Right lobe of liver (tissue), 6 donors: ENCODE data around the gene SLC6A8. TPM values are rescaled to one million over a fixed set of nuclear protein-coding genes. Genes with fewer than 3 reads are reported as not detected.

Experiments used
- ATAC-seq, 4 donors: fragments of 200-7000 bp; cut with Tn5 transposase; one replicate each; pipeline ENCODE4 v1.9.1; 2020; ENCODE audit warnings: mild to moderate bottlenecking in 4 of 4, moderate library complexity in 4 of 4
- DNase-seq, 3 donors: peaks; one replicate each; pipeline ENCODE4 v3.0.0-alpha.2; 2020
- H3K27ac ChIP-seq, 3 donors: fragments of 200-600 bp; one replicate each; pipeline ENCODE4 v1.8.0; 2022
- H3K27me3 ChIP-seq, 2 donors: fragments of 200-600 bp; one replicate each; pipeline ENCODE4 v1.8.0; 2022
- H3K36me3 ChIP-seq, 4 donors: fragments of 200-600 bp; sonication (generic) in 1 of 4; one replicate each; pipeline versions ENCODE4 v1.5.1 to v1.8.0; 2017 to 2022; ENCODE audit warnings: control low read depth in 1 of 4
- H3K4me1 ChIP-seq, 4 donors: fragments of 200-600 bp; sonication (generic) in 1 of 4; one replicate each; pipeline versions ENCODE4 v1.5.1 to v1.8.0; 2017 to 2022; ENCODE audit warnings: control low read depth in 1 of 4
- H3K4me3 ChIP-seq, 3 donors: fragments of 200-600 bp; one replicate each; pipeline ENCODE4 v1.8.0; 2022
- H3K9me3 ChIP-seq, 4 donors: fragments of 200-600 bp; sonication (generic) in 1 of 4; one replicate each; pipeline versions ENCODE4 v1.5.1 to v1.8.0; 2017 to 2022; ENCODE audit warnings: control low read depth in 1 of 4
- POLR2A ChIP-seq: fragments of 450-650 bp; IDR thresholded peaks from one replicate; pipeline ENCODE4 v1.6.1; 2017; ENCODE audit warnings: antibody characterized with exemption, mild to moderate bottlenecking
- WGBS: methylation state at CpG from one replicate; pipeline ENCODE4 v1.1.6; 2018; ENCODE audit warnings: low coverage, low lambda C conversion rate; ENCODE audit not compliant: insufficient coverage; ENCODE audit errors: missing lambda C conversion rate; 5-methylcytosine and 5-hydroxymethylcytosine counted together
- intact Hi-C, 2 donors: fragments of 100-400 bp; cut with DNase I; formaldehyde crosslinking; loops; one replicate each; pipeline versions ENCODE4 v1.11.2 to v1.14.1; 2022
- total RNA-seq, 6 experiments: library from RNA; depleted of rRNA in 2 of 6; stranded (reverse); fragments of >200 nt in 2 of 6; fragmentation: NEBNext Ultra II Directional in 3 of 6; extraction: Animal tissue kit (Norgen Biotek cat#: 25700) in 3 of 6; gene quantifications; one replicate each; pipeline versions ENCODE4 v1.1.0 to v1.2.4, GENCODE V29; 2016 to 2023
- TF ChIP-seq, protein P1 (sequence below), 4 donors: fragments of 200-600 bp in 3 of 4; fragments of 450-650 bp in 1 of 4; IDR thresholded peaks; one replicate each; pipeline versions ENCODE4 v1.5.1 to v1.8.0; 2016 to 2022; ENCODE audit warnings: antibody characterized with exemption in 4 of 4, mild to moderate bottlenecking in 2 of 4
- donor health status: DM: no; HTN: yes; CAD: no.
- donor health status: DM: no; HTN: no; CAD: no.
- donor health status: DM: no; HTN: no; CAD: no.
- donor health status: DM: no; HTN: yes; CAD: no.
- donor health status: DM: no; HTN: yes; CAD: no.

SLC6A8 gene
- total RNA-seq, 6 experiments from 2014 or later: 1.6 to 9.2 (median 2.9) TPM

DNA sequence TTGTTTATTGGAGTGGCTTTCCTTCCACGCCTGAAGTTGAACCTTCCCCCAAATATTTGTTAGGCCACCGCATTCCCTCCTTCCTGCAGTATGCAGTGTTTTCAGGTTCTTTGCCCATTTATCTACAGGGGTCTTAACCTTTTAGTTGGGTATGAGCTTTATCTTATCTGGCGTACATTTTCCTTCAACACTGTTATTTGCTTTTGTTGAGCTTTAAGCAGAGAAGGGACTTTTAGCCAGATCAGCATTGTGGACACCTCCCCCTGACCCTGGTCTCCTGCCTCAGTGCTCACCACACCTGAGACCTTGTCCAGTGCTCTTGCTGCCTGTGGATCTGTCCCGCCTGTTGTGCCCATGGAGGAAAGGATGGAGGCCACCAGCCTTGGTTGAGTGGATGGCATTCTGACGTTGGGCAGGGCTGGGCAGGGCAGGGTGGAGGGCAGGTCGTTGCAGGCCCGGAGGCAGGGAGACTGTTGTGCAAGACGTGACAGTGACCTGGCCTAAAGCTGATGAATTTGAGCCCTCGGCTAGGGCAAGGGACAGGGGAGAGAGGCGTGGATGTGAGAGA lies 41.7 kb upstream of the SLC6A8 start:
- peak; percentile 23 to 54 (median 36) for DNase-seq
- H3K9me3 ChIP-seq: no peaks in the 10 kb centered on the region
- ATAC-seq: peak; percentile 15 to 70 (median 56)
- intact Hi-C loops: no loop called here
- H3K27me3 ChIP-seq: peaks cover 0 to 8% of the 10 kb centered on the region in 2 donors
- 46% methylated on average over 10 of the region's 10 CpGs for WGBS
- no peak overlapping the region for H3K27ac ChIP-seq
- TF ChIP-seq, protein P1, sequence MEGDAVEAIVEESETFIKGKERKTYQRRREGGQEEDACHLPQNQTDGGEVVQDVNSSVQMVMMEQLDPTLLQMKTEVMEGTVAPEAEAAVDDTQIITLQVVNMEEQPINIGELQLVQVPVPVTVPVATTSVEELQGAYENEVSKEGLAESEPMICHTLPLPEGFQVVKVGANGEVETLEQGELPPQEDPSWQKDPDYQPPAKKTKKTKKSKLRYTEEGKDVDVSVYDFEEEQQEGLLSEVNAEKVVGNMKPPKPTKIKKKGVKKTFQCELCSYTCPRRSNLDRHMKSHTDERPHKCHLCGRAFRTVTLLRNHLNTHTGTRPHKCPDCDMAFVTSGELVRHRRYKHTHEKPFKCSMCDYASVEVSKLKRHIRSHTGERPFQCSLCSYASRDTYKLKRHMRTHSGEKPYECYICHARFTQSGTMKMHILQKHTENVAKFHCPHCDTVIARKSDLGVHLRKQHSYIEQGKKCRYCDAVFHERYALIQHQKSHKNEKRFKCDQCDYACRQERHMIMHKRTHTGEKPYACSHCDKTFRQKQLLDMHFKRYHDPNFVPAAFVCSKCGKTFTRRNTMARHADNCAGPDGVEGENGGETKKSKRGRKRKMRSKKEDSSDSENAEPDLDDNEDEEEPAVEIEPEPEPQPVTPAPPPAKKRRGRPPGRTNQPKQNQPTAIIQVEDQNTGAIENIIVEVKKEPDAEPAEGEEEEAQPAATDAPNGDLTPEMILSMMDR (IDR thresholded peaks at IDR 0.05): no peak
- TF ChIP-seq POLR2A: no peak
- H3K4me1 ChIP-seq: peaks cover 0 to 4% (median 0%) of the 10 kb centered on the region in 4 donors
- H3K36me3 ChIP-seq: no peaks in the 10 kb centered on the region
- H3K4me3 ChIP-seq: no peak overlapping the region

- DNase-seq: peak; percentile 32 to 51 (median 46)
- TF ChIP-seq POLR2A: no peak
- TF ChIP-seq, protein P1 (IDR thresholded peaks at IDR 0.05): no peak
- Histone ChIP-seq H3K27me3 (peaks cover 0 to 8% of the 10 kb centered on the region in 2 donors), H3K4me1 (peaks cover 0 to 4% (median 0%) of the 10 kb centered on the region in 4 donors), H3K36me3 (no peaks in the 10 kb centered on the region), H3K4me3 (no peak within 1 kb of the TSS), H3K9me3 (no peaks in the 10 kb centered on the region), H3K27ac (no peak within 1 kb of the TSS)
- intact Hi-C loops: no loop called here
- peak; percentile 33 to 54 (median 48) for ATAC-seq
- 40% methylated on average over 2 of the region's 53 CpGs for WGBS
Observed at GRCh38 chrX:153646620-153647373, 40.9 kb upstream of the SLC6A8 start, which contains the start of gene DUSP9. Gene DUSP9, plus strand, starts transcription at chrX:153647203. Its CDS starts 751 bp downstream, at chrX:153647954.

- no peak for ATAC-seq
- peak in 2 of 3 donors; percentile 16 to 35 for DNase-seq
- Histone ChIP-seq H3K27ac (no peak overlapping the region), H3K4me1 (peaks cover 0 to 4% (median 0%) of the 10 kb centered on the region in 4 donors), H3K27me3 (peaks cover 0 to 8% of the 10 kb centered on the region in 2 donors), H3K4me3 (no peak overlapping the region), H3K9me3 (no peaks in the 10 kb centered on the region), H3K36me3 (no peaks in the 10 kb centered on the region)
- intact Hi-C loops: no loop called here
- no peak for TF ChIP-seq POLR2A
- TF ChIP-seq, protein P1 (IDR thresholded peaks at IDR 0.05): no peak
- WGBS: 20% methylated on average over 3 of the region's 85 CpGs
Observed at GRCh38 chrX:153647461-153648357, 40.0 kb upstream of the SLC6A8 start.

DNA sequence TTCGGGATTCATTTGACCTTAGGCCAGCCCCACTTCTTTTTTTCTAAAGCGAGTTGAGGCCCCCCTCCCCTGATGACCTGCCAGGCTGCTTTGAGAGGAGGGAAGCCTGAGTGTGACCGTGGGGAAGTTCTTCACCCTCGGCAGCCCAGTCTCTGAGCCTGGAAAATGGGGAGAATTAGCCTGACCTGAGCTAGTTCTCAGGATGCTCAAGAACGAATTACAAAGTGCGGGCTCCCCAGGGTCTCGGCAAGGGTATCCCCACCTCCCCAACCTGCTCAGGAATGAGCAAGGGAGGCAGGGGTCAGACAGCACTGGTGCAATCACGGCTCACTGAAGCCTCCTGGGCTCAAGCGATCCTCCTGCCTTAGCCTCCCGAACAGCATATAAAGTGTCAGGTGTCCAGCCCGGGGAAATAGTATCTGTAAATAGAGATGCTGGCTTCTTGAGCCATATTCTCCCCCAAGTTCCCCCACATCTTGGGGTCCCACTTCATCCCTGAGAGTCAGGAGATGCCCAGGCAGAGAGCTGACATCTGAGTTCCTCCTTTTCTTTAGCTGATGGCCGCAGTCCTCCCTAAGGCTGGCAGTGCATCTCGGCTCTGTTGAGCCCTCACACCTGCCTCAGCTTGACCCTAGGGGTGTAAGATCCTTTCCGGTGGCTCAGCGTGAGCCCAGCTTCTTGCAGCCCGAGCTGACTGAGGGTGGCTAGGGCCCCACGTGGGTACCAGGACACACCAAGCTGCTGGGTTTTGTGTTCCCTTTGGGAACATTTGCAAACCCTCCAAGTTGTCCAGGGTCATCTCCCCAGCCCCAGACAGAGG lies 39.2 kb upstream of the SLC6A8 start:
- no peak for ATAC-seq
- no peak overlapping the region for H3K4me3 ChIP-seq
- DNase-seq: no peak
- no peak for TF ChIP-seq POLR2A
- TF ChIP-seq, protein P1 (IDR thresholded peaks at IDR 0.05): no peak
- H3K27me3 ChIP-seq: peaks cover 0 to 8% of the 10 kb centered on the region in 2 donors
- WGBS: 61% methylated on average over 5 of the region's 17 CpGs
- H3K36me3 ChIP-seq: no peaks in the 10 kb centered on the region
- intact Hi-C loops: no loop called here
- no peak overlapping the region for H3K27ac ChIP-seq
- peaks cover 0 to 2% (median 0%) of the 10 kb centered on the region in 4 donors for H3K4me1 ChIP-seq
- H3K9me3 ChIP-seq: no peaks in the 10 kb centered on the region
